GM18870 (cell line): ENCODE measurements around the gene ZNF33B.
"Not testable (repeated sequence)": the region's sequence is repeated elsewhere in the genome, so short reads cannot be mapped to it uniquely, and the experiment has no call there.

Experiments
- ATAC-seq: cut with Tn5 transposase; IDR thresholded peaks from one replicate; pipeline ENCODE4 v1.9.1; 2021; ENCODE audit warnings: moderate library complexity; ENCODE audit not compliant: unreplicated experiment

Gene ZNF33B

GRCh38 chr10:42618424-42618823 lies 19.9 kb downstream of the ZNF33B start:
- no peak for ATAC-seq

DNA sequence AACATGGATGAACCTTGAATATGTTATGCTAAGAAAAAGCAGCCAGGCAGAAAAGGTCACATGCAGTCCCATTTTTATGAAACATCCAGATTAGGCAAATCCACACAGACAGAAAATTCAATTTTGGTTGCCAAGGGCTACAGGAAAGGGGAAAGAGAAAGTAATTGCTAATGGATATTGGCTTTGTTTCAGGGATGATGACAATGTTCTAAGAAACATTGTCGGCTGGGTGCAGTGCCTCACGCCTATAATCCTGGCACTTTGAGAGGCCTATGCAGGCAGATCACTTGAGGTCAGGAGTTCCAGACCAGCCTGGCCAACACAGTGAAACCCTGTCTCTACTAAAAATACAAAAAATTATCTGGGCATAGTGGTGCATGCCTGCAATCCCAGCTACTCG lies 23.0 kb downstream of the ZNF33B start:
- ATAC-seq = no peak

- no peak for ATAC-seq
These were observed 28.5 kb downstream of the ZNF33B start for GRCh38 chr10:42609872-42610271.

DNA sequence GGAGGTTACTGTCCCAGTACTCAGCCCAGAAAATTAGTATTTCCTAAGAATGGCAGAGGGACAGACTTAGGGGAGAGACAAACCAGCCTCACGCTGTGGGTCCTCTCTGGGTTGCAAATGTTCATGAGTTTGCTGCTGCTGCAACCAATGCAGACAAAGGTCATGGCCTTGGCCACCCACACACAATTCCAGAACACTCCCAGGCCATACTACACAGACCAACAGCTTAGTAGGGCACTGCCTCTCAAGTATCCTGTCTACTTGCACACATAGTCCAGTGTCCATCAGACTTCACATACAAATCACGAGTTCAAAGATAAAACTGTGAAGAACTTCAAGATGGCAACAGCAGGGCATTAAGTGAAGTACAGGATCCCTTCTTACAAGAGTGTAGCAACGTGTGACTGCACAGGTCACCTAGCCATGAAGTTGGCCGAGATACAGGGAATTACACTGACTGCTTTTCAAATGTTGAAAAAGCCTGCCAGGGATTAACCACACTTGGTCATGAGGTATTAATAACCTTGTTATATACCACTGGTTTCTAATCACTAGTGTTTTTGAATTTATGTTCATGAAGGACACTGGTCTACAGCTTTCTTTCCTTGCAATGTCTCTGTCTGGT lies 40.0 kb downstream of the ZNF33B start:
- no peak for ATAC-seq

GRCh38 chr10:42596196-42596595 lies 42.2 kb downstream of the ZNF33B start:
- no peak for ATAC-seq

DNA sequence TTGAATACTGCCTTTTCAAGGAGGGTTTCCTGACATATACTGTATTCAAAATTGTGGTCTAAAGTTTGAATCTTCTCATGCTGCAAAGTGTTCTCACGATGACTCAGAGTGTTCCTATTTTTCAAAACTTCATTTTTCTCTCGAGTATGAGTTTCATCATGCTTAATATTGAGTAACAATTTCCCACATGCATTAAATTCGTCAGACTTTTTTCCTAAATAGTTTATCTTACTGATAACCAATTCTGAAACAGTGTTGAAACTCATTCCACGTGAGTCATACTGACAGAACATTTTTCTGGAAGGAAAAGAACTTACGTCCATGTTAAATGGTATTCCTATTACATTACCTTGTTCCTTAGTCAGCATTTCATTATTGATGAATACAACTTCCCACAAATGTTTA lies 44.1 kb downstream of the ZNF33B start:
- no peak for ATAC-seq

DNA sequence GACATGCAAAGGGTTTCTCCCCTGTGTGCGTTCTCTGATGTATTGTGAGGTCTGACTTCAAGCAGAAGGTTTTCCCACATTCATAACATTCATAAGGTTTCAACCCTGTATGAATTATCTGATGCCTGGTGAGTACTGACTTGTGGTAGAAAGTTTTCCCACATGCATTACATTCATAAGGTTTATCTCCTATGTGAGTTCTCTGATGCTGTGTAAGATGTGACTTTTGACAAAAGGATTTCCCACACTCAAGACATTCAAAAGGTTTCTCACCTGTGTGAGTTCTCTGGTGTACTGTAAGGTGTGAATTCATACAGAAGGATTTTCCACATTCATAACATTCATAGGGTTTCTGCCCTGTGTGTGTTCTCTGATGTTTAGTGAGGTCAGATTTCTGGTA lies 45.1 kb downstream of the ZNF33B start:
- ATAC-seq = no peak

DNA sequence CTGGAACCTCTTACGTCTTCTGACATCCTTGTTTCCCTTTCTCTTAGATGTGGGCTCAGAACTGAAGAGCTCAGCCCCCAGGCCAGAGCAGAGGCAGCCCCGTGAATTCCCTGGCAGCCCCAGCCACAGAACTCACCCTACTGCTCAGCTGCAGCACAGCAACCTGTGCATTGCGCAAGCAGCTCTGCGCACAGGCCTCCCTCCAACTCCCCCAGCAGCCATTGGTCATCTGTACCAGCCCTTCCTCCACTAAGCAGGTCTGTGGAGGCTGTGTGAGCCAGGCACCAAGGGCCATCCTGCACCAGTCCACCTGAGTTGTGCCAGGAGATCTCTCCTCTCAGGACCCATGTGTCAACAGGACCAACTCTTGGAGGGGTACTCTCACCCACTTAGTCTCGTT lies 54.5 kb downstream of the ZNF33B start:
- ATAC-seq = no peak

- ATAC-seq = no peak
These were observed 60.4 kb downstream of the ZNF33B start for GRCh38 chr10:42578019-42578418.

- ATAC-seq = no peak
These were observed 62.0 kb downstream of the ZNF33B start for GRCh38 chr10:42576338-42576737.

DNA sequence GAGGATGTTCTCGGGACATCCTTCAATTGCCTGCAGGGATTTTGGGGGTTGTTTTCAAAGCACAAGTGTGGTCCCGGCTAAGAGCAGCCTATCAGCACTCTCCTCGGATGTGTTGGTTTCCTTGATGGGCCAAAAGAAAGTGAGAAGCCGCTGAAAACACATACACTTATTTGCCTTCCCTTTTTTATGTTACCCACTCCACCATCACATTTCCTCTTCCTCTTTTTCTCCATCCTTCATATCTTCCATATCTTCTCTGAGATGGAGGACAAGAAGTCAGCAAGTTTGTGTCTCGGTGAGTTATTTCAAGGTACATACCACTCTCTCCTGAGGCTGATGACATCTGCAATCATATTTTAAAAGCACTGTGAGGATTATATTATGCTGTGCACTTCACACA lies 64.0 kb downstream of the ZNF33B start:
- ATAC-seq = no peak

DNA sequence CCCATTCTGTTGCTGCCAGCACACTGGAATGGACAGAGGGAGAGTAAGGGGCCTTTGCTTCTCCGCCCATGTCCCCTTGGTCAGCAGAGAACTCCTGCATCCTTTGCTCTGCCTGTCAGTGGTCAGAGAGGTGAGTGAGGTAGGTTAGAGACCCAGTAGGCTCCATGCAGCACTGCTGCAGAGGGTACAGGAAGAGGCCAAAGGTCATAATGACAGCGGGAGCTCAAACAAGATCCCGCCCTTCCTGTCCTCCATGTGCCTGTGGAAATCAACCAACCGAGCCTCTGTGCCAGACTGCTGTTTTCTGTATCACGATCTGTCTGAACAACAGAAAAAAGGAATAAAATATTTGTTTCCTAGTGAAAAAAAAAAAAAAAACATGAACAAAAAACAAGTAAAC lies 81.4 kb downstream of the ZNF33B start:
- ATAC-seq = no peak

DNA sequence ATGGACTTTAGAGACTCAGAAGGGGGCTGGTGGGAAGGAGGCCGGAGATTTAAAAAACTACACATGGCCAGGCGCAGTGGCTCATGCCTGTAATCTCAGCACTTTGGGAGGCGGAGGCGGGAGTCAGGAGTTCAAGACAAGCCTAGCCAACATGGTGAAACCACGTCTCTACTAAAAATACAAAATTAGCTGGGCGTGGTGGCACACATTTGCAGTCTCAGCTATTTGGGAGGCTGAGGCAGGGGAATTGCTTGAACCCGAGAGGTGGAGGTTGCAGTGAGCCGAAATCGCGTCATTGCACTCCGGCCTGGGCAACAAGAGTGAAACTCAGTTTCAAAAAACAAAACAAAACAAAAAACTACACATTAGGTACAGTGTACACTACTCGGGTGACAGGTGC lies 84.8 kb downstream of the ZNF33B start:
- not testable (repeated sequence) for ATAC-seq

GRCh38 chr10:42553064-42553407 lies 85.3 kb downstream of the ZNF33B start:
- ATAC-seq = peak; percentile 35

- peak; percentile 95 for ATAC-seq
These were observed 85.9 kb downstream of the ZNF33B start for GRCh38 chr10:42552188-42553063.

GRCh38 chr10:42551582-42552187 lies 86.7 kb downstream of the ZNF33B start:
- no peak for ATAC-seq

DNA sequence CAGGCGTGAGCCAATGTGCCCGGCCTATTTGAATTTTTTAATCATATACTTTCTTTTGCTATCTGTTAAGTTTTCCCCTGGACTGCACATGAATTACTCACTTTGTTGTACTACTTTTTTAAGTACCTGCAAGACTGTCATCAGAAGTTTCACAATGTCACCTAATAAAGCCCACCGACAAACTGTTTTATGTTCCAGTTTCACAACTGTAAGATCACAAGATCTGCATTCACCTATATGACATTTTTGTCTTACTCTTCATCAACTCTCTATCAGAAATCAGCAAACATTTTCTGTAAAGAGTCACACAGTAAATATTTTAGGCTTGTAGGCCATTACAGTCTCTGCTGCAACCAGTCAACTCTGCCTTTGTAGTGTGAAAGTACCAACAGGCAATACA lies 88.5 kb downstream of the ZNF33B start:
- ATAC-seq = no peak

- no peak for ATAC-seq
These were observed 90.1 kb downstream of the ZNF33B start for GRCh38 chr10:42548254-42548653.

DNA sequence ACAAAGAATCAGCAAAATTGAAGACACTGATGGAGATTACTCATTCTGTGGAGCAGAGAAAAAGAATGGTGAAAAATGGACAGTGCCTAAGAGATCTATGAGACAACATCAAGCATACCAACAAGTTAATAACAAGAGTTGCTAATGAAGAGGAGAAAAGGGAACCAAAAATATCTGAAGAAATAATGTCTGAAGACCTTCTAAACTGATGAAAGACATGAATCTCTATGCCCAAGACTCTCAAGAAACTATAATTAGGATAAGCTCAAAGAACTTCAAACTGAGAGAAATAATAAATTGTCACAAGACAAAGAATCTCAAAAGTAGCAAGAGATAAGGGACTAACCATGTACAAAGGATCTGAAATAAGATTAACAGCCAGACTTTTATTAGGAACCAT lies 93.4 kb downstream of the ZNF33B start:
- ATAC-seq = no peak

DNA sequence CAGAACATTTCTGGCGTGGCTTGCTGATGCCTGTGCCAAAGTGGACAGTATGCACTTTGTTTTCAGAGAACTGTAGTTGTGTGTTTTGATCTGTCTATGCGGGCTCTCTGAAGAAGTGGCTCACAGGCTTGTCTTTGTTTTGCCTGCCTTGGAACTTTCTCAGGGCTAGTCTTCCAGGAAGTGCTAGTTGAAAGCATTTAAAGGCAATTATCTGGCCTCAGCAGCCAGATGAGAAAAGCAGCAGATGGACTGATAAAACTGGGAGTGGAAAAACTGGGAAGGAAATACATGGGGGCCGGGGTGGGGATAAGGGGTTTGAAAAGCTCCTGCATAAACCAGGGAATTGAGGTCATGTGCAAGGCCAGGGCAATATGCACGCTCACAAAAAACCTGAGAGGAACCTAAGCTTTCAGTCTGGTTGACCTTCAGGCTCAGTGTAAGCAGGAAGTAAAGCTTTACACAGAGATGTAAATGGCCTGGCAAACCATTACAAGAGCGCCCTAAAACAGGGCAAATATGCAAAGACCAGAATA lies 94.5 kb downstream of the ZNF33B start:
- ATAC-seq = no peak
